ENCODE measurements around the gene ATF7IP2. TPM values are rescaled to one million over a fixed set of nuclear protein-coding genes. Genes with fewer than 3 reads are reported as not detected.
A peak's percentile ranks its signal among the peaks of the same experiment; 100 is the strongest.
"Not testable (repeated sequence)": the region's sequence is repeated elsewhere in the genome, so short reads cannot be mapped to it uniquely, and the experiment has no call there.

The ATF7IP2 gene
- total RNA-seq, 1 donor from 2014 or later = 4.2 TPM

DNA sequence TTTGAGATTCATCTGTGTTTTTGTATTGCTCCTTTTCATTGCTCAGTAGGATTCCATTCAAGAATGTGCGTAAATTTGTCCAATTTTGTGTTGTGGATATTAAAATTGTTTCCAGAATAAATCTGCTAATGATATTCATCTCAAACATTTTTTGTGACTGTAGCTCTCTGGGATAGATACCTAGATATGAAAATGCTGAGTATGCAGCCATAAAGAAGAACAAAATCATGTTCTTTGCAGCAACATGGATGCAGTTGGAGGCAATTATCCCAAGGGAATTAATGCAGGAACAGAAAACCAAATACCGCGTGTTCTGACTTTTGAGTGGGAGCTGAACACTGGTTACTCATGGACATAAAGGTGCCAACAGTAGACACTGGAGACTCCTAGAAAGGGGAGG, 40.2 kb upstream of the ATF7IP2 start:
- Histone ChIP-seq H3K4me3 (ENCODE audit: low read depth, low read length) (no peak overlapping the region), H3K36me3 (ENCODE audit: control insufficient read depth, insufficient read depth, low read length) (no peaks in the 10 kb centered on the region), H3K27me3 (ENCODE audit: control insufficient read depth, insufficient read depth, low read length) (no peaks in the 10 kb centered on the region)
- DNase-seq (ENCODE audit: low read depth) = no peak
- TF ChIP-seq, protein P1, sequence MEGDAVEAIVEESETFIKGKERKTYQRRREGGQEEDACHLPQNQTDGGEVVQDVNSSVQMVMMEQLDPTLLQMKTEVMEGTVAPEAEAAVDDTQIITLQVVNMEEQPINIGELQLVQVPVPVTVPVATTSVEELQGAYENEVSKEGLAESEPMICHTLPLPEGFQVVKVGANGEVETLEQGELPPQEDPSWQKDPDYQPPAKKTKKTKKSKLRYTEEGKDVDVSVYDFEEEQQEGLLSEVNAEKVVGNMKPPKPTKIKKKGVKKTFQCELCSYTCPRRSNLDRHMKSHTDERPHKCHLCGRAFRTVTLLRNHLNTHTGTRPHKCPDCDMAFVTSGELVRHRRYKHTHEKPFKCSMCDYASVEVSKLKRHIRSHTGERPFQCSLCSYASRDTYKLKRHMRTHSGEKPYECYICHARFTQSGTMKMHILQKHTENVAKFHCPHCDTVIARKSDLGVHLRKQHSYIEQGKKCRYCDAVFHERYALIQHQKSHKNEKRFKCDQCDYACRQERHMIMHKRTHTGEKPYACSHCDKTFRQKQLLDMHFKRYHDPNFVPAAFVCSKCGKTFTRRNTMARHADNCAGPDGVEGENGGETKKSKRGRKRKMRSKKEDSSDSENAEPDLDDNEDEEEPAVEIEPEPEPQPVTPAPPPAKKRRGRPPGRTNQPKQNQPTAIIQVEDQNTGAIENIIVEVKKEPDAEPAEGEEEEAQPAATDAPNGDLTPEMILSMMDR (IDR thresholded peaks at IDR 0.05; ENCODE audit: insufficient read depth, low read length, severe bottlenecking) = no peak
- no peak for FAIRE-seq

DNA sequence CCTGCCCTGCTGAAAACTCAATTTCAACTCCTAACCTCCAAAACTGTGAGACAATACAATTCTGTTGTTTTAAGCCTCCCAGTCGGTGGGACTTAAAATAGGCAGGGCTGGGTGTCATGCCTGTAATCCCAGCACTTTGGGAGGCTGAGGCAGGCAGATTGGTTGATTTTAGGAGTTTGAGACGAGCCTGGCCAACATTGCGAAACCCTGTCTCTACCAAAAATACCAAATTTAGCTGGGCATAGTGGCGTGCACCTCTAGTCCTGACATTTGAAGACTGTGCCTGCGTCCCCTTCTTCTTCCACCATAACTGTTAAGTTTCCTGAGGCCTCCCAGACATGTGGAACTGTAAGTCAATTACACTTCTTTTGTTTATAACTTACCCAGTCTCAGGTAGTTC, 36.0 kb upstream of the ATF7IP2 start:
- TF ChIP-seq, protein P1 (IDR thresholded peaks at IDR 0.05; ENCODE audit: insufficient read depth, low read length, severe bottlenecking) = no peak
- H3K4me3 ChIP-seq (ENCODE audit: low read depth, low read length) = no peak overlapping the region
- H3K36me3 ChIP-seq (ENCODE audit: control insufficient read depth, insufficient read depth, low read length) = no peaks in the 10 kb centered on the region
- DNase-seq (ENCODE audit: low read depth) (no peak), FAIRE-seq (peak; percentile 28)
- H3K27me3 ChIP-seq (ENCODE audit: control insufficient read depth, insufficient read depth, low read length) = no peaks in the 10 kb centered on the region

DNA sequence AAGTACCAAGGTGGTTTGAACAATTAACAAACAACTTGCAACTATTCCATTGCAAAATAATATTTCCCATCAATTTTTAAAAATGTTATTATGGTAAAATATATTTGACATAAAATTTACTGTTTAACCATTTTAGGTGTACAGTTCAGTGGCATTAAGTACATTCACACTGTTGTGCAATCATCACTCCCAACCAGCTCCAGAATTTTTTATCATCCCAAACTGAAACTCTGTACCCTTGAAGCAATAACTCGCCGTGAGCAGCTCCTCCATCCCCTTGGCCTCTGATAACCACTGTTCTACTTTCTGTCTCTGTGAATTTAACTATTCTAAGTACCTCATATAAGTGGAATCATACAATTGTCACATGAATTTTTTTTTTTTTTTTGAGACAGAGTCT, 33.6 kb upstream of the ATF7IP2 start:
- Histone ChIP-seq H3K36me3 (ENCODE audit: control insufficient read depth, insufficient read depth, low read length) (no peaks in the 10 kb centered on the region), H3K27me3 (ENCODE audit: control insufficient read depth, insufficient read depth, low read length) (no peaks in the 10 kb centered on the region), H3K4me3 (ENCODE audit: low read depth, low read length) (no peak overlapping the region)
- TF ChIP-seq, protein P1 (IDR thresholded peaks at IDR 0.05; ENCODE audit: insufficient read depth, low read length, severe bottlenecking) = no peak
- no peak for DNase-seq (ENCODE audit: low read depth)
- FAIRE-seq = no peak

DNA sequence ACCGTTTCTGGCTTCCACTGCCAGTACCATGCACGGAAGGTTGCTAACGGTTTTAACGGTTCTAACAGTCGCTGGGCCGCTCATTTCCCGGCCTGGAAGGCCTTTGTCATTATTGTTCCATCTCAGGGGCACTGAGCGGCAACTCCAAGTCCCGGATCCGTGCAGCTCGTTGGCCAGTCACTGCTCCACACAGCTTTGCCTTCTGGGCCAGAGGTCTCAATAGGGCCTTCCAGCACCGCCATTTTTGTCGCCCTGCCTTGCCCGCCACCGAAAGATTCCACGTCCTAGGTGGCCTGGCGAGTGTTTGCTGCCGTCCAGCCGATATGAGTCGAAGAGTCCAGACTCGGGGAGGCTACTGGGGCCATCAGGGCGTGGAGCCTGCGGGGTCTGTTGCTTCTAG, 30.3 kb upstream of the ATF7IP2 start:
- no peak for DNase-seq (ENCODE audit: low read depth)
- TF ChIP-seq, protein P1 (IDR thresholded peaks at IDR 0.05; ENCODE audit: insufficient read depth, low read length, severe bottlenecking) = no peak
- Histone ChIP-seq H3K36me3 (ENCODE audit: control insufficient read depth, insufficient read depth, low read length) (no peaks in the 10 kb centered on the region), H3K4me3 (ENCODE audit: low read depth, low read length) (no peak overlapping the region), H3K27me3 (ENCODE audit: control insufficient read depth, insufficient read depth, low read length) (no peaks in the 10 kb centered on the region)
- no peak for FAIRE-seq

DNA sequence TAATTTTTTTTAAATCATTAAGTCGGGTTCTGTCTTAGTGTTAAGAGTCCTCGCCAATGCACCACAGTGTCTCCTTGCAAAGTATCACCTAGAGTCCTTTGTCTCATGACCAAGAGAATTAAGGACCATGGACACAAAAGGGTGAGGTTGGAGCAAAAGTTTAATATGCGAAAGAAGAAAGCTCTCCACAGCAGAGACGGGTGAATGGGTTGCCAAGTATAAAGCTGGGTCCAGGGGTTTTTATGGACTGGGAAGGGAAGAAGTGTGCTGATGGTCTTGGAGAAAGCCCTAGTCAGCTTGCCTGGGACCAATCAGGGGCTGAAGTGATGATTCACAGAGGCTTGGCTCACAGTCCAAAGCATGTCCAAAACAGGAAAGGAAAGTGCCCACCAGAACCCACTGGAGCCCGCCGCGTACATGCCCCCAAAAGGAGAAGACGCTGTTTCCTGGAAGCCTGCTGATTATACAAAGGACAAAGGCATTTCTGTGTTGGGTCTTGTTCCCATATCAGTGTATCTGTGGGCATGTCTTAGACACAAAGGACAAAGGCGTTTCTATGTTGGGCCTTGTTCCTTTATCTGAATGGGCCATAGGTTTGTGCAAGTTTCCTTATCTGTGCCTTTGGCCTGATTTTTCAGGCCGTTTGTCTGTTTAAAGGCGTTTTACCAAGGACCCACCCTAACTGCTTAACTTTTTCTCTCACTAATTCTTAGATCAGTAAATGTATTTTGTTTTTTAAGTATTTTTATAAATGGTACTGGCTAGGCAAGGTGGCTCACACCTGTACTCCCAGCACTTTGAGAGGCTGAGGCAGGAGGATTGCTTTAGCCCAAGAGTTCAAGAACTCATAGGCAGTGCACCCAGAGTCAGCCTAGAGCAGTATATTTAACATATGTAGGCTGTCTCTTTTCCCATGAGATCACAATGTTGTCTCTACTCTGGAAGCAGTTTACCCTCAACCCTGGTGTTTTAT, 28.7 kb upstream of the ATF7IP2 start:
- Histone ChIP-seq H3K27me3 (ENCODE audit: control insufficient read depth, insufficient read depth, low read length) (no peaks in the 10 kb centered on the region), H3K36me3 (ENCODE audit: control insufficient read depth, insufficient read depth, low read length) (no peaks in the 10 kb centered on the region), H3K4me3 (ENCODE audit: low read depth, low read length) (no peak overlapping the region)
- TF ChIP-seq, protein P1 (IDR thresholded peaks at IDR 0.05; ENCODE audit: insufficient read depth, low read length, severe bottlenecking) = no peak
- DNase-seq (ENCODE audit: low read depth) (no peak), FAIRE-seq (no peak)

DNA sequence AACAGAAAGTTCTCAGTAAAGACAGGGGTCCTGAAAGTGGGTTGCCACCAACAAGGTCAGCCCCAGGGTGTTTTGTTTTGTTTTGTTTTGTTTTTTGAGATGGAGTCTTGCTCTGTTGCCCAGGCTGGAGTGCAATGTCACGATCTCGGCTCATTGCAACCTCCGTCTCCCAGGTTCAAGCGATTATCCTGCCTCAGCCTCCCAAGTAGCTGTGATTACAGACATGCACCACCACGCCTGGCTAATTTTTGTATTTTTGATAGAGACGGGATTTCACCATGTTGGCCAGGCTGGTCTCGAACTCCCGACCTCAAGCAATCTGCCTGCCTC, 24.1 kb upstream of the ATF7IP2 start:
- not testable (repeated sequence) for DNase-seq (ENCODE audit: low read depth); H3K36me3 ChIP-seq (ENCODE audit: control insufficient read depth, insufficient read depth, low read length); H3K4me3 ChIP-seq (ENCODE audit: low read depth, low read length); H3K27me3 ChIP-seq (ENCODE audit: control insufficient read depth, insufficient read depth, low read length); FAIRE-seq
